ENCODE data around the gene COL8A2. TPM values are rescaled to one million over a fixed set of nuclear protein-coding genes. Genes with fewer than 3 reads are reported as not detected.

Gene COL8A2
- total and polyA plus RNA-seq, 2 donors (not counting 3 experiments of a cell fraction or from before 2014, with no cell fraction given): 1.2 to 1.3 TPM

DNA sequence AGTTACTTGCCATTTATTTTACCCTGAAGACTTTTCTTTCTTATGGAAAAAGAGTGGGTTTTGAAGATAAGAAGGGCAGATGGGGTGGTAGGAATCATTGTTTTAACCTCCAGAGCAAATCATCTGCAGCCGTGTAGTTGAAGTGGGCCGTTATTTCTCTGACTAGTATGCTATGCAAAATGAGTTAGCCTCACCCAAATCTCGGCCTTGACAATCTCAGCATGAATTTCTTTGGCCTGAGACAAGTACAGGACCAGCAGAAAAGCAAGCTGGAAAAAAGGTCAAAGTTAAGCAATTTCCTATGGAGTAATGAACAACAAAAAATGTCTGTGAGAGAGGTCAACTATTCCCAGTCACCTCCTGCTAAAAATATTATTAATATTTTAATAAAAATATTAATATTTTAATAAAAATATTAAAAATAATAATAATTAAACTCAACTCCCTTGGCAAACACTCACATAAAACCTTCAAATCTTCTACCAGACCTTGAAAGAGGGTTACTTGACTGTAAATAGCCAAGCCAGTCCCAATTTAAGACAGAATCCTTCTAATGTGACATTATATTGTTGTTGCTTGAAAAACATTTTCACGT is 47.9 kb downstream of the COL8A2 start:
- Histone ChIP-seq H3K4me1 (ENCODE audit: control insufficient read depth, extremely low read depth, insufficient read depth, low read length) (no peaks in the 10 kb centered on the region), H3K27me3 (ENCODE audit: control insufficient read depth in 2 of 2, insufficient read depth in 2 of 2, low read length in 2 of 2) (no peaks in the 10 kb centered on the region), H3K9ac (replicated peaks; ENCODE audit: extremely low read depth, insufficient read depth, low read length) (no peak overlapping the region), H3K4me2 (ENCODE audit: insufficient read depth, low read length) (no peak overlapping the region), H3K79me2 (ENCODE audit: control insufficient read depth, insufficient read depth, low read length) (no peaks in the 10 kb centered on the region), H3K4me3 (replicated peaks in 1 of 3; ENCODE audit: insufficient read depth in 1 of 3, low read depth in 1 of 3, low read length in 3 of 3) (no peak overlapping the region), H3K27ac (ENCODE audit: insufficient read depth, low read depth, low read length) (no peak overlapping the region), H3K36me3 (ENCODE audit: control insufficient read depth in 2 of 2, extremely low read depth in 1 of 2, insufficient read depth in 2 of 2, low read length in 2 of 2) (no peaks in the 10 kb centered on the region), H4K20me1 (replicated peaks; ENCODE audit: control insufficient read depth, extremely low read depth, insufficient read depth, low read length) (no peaks in the 10 kb centered on the region), H3K9me1 (replicated peaks; ENCODE audit: control insufficient read depth, extremely low read depth, insufficient read depth, low read length) (no peaks in the 10 kb centered on the region), H2AFZ (ENCODE audit: low read depth, low read length) (peak overlapping the region; percentile 24), H3K9me3 (replicated peaks; ENCODE audit: control insufficient read depth, insufficient read depth, low read length) (no peaks in the 10 kb centered on the region)
- dilution Hi-C loops (cut with MboI; ENCODE audit: extremely low pct_ligation_motif_present, low sequenced_read_pairs): no loop called here
- DNase-seq (ENCODE audit: low read depth, low spot score): no peak
- BruUV-seq (replicated peaks): no TSS peak
- CTCF ChIA-PET: no interaction called here
- no peak for TF ChIP-seq EZH2 (IDR thresholded peaks at IDR 0.05; ENCODE audit: borderline replicate concordance, low read depth, low read length, severe bottlenecking)
- TF ChIP-seq, protein P1, sequence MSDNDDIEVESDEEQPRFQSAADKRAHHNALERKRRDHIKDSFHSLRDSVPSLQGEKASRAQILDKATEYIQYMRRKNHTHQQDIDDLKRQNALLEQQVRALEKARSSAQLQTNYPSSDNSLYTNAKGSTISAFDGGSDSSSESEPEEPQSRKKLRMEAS (IDR thresholded peaks at IDR 0.05; ENCODE audit: insufficient read depth, insufficient read length): no peak
- TF ChIP-seq, protein P2, sequence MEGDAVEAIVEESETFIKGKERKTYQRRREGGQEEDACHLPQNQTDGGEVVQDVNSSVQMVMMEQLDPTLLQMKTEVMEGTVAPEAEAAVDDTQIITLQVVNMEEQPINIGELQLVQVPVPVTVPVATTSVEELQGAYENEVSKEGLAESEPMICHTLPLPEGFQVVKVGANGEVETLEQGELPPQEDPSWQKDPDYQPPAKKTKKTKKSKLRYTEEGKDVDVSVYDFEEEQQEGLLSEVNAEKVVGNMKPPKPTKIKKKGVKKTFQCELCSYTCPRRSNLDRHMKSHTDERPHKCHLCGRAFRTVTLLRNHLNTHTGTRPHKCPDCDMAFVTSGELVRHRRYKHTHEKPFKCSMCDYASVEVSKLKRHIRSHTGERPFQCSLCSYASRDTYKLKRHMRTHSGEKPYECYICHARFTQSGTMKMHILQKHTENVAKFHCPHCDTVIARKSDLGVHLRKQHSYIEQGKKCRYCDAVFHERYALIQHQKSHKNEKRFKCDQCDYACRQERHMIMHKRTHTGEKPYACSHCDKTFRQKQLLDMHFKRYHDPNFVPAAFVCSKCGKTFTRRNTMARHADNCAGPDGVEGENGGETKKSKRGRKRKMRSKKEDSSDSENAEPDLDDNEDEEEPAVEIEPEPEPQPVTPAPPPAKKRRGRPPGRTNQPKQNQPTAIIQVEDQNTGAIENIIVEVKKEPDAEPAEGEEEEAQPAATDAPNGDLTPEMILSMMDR (IDR thresholded peaks at IDR 0.05; ENCODE audit: extremely low read depth in 1 of 2, insufficient read depth in 1 of 2, low read depth in 1 of 2, low read length in 2 of 2): no peak
- intact Hi-C loops (cut with micrococcal nuclease): no loop called here
- no peak for FAIRE-seq
- POLR2A ChIA-PET: no interaction called here

DNA sequence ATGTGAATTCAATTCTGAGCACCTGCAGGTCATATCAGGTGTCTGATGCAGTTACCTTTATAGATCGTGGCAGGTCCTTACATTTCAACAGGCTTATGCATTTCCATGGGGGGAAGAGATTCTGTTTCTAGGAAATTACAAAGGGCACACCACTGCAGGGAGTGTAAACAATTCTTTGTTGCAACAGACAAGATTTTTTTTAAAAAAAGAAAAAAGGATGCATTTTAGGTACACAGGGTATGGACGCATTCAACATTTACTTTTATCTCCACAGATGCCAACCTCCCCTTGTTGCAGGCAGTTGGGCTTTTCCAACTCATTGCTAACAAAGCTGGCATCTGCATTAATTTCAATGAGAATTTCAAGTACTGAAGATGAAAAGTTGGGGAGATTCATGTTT is 54.7 kb downstream of the COL8A2 start:
- Histone ChIP-seq H3K4me2 (ENCODE audit: insufficient read depth, low read length) (no peak overlapping the region), H2AFZ (ENCODE audit: low read depth, low read length) (no peak overlapping the region), H3K27ac (ENCODE audit: insufficient read depth, low read depth, low read length) (no peak overlapping the region), H3K27me3 (ENCODE audit: control insufficient read depth in 2 of 2, insufficient read depth in 2 of 2, low read length in 2 of 2) (no peaks in the 10 kb centered on the region), H3K36me3 (ENCODE audit: control insufficient read depth in 2 of 2, extremely low read depth in 1 of 2, insufficient read depth in 2 of 2, low read length in 2 of 2) (no peaks in the 10 kb centered on the region), H3K9ac (replicated peaks; ENCODE audit: extremely low read depth, insufficient read depth, low read length) (no peak overlapping the region), H3K4me3 (replicated peaks in 1 of 3; ENCODE audit: insufficient read depth in 1 of 3, low read depth in 1 of 3, low read length in 3 of 3) (no peak overlapping the region), H4K20me1 (replicated peaks; ENCODE audit: control insufficient read depth, extremely low read depth, insufficient read depth, low read length) (no peaks in the 10 kb centered on the region), H3K9me1 (replicated peaks; ENCODE audit: control insufficient read depth, extremely low read depth, insufficient read depth, low read length) (no peaks in the 10 kb centered on the region), H3K79me2 (ENCODE audit: control insufficient read depth, insufficient read depth, low read length) (no peaks in the 10 kb centered on the region), H3K4me1 (ENCODE audit: control insufficient read depth, extremely low read depth, insufficient read depth, low read length) (no peaks in the 10 kb centered on the region), H3K9me3 (replicated peaks; ENCODE audit: control insufficient read depth, insufficient read depth, low read length) (no peaks in the 10 kb centered on the region)
- POLR2A ChIA-PET: no interaction called here
- TF ChIP-seq GATA2 (IDR thresholded peaks at IDR 0.05; ENCODE audit: insufficient read depth, insufficient read length, low read depth, low read length) (no peak), POLR2AphosphoS5 (IDR thresholded peaks at IDR 0.05; ENCODE audit: insufficient read depth, low read depth, low read length) (no peak), MYC (IDR thresholded peaks at IDR 0.05; ENCODE audit: low read depth, low read length) (no peak), POLR2A (IDR thresholded peaks at IDR 0.05; ENCODE audit: low read depth, low read length) (no peak), FOS (IDR thresholded peaks at IDR 0.05; ENCODE audit: borderline replicate concordance, insufficient read depth, low read length) (no peak)
- TF ChIP-seq, protein P1 (IDR thresholded peaks at IDR 0.05; ENCODE audit: insufficient read depth, insufficient read length): no peak
- TF ChIP-seq, protein P2 (IDR thresholded peaks at IDR 0.05; ENCODE audit: extremely low read depth in 1 of 2, insufficient read depth in 1 of 2, low read depth in 1 of 2, low read length in 2 of 2): no peak
- DNase-seq (ENCODE audit: low read depth, low spot score) (no peak), FAIRE-seq (no peak)
- CTCF ChIA-PET: no interaction called here
- intact Hi-C loops (cut with micrococcal nuclease): no loop called here
- dilution Hi-C loops (cut with MboI; ENCODE audit: extremely low pct_ligation_motif_present, low sequenced_read_pairs): no loop called here
- no TSS peak for BruUV-seq (replicated peaks)

Measured in endothelial cell of umbilical vein (primary cell).